GM20000 (cell line): ENCODE data around the gene ATAD2B.

ENCODE experiments used
- DNase-seq: peaks from one replicate; pipeline ENCODE4 v3.0.0; 2012; ENCODE audit warnings: low spot score
- CTCF ChIP-seq: IDR thresholded peaks from 2 replicates; pipeline ENCODE4 v1.5.1; 2012; ENCODE audit warnings: mild to moderate bottlenecking, control low read depth; ENCODE audit errors: extremely low read depth, missing control alignments

The ATAD2B gene

GRCh38 chr2:23772684-23773083 is 154.2 kb downstream of the ATAD2B start:
- TF ChIP-seq CTCF: no peak
- no peak for DNase-seq

GRCh38 chr2:23772056-23772455 is 154.9 kb downstream of the ATAD2B start:
- DNase-seq: no peak
- no peak for TF ChIP-seq CTCF

GRCh38 chr2:23769364-23769763 is 157.6 kb downstream of the ATAD2B start:
- DNase-seq: no peak
- TF ChIP-seq CTCF: no peak

GRCh38 chr2:23767876-23768621 is 158.9 kb downstream of the ATAD2B start:
- no peak for DNase-seq
- TF ChIP-seq CTCF: no peak

GRCh38 chr2:23762141-23762540 is 164.8 kb downstream of the ATAD2B start:
- TF ChIP-seq CTCF: no peak
- no peak for DNase-seq

- no peak for DNase-seq
- no peak for TF ChIP-seq CTCF
Observed at GRCh38 chr2:23761638-23762037, 165.3 kb downstream of the ATAD2B start.

- no peak for TF ChIP-seq CTCF
- DNase-seq: no peak
Observed at GRCh38 chr2:23760736-23761135, 166.2 kb downstream of the ATAD2B start.
